ENCODE data around the gene FBRS.

DNA sequence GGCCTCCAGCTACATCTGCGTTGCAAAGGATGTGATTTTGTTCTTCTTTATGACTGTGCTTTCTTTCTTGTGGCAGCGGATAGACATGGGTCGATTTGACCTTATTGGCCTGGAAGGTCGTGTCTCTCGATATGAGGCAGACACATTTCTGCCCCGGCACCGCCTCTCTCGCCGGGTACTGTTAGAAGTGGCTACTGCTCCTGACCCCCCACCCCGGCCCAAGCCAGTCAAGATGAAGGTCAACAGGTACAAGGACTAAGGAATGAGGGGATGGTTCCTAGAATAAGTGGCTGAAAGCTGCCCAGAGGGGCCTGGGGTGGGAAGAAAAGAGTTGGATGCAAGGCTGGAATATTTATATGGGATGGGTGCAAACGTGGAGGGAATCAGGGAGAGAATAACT is 61.9 kb downstream of the FBRS start:
- no peak for TF ChIP-seq CTCF (IDR thresholded peaks at IDR 0.05 in 4 of 5, conservative IDR thresholded peaks at IDR 0.05 in 1 of 5)
- TF ChIP-seq POLR2A (IDR thresholded peaks at IDR 0.05): no peak
